Liver (tissue), 9 donors: Measurements from ENCODE around the gene CCDC9B. TPM values are rescaled to one million over a fixed set of nuclear protein-coding genes. Genes with fewer than 3 reads are reported as not detected.

ENCODE experiments used
- DNase-seq: peaks from one replicate; pipeline ENCODE4 v3.0.0-alpha.2; 2017; ENCODE audit warnings: low spot score
- H3K27ac ChIP-seq, 2 donors: one replicate each; pipeline ENCODE4 v1.7.0; 2013; ENCODE audit warnings: inconsistent platforms in 2 of 2, low read length in 2 of 2, control low read depth in 1 of 2, low read depth in 1 of 2, mild to moderate bottlenecking in 1 of 2
- H3K27me3 ChIP-seq, 4 donors: one replicate each; pipeline versions ENCODE4 v1.6.1 to v1.7.0; 2013; ENCODE audit warnings: low read length in 3 of 4, inconsistent platforms in 1 of 4, mild to moderate bottlenecking in 1 of 4, moderate library complexity in 1 of 4; ENCODE audit not compliant: control insufficient read depth in 4 of 4, insufficient read depth in 4 of 4
- H3K36me3 ChIP-seq, 4 donors: one replicate each; pipeline versions ENCODE4 v1.6.1 to v1.7.0; 2013; ENCODE audit warnings: low read length in 3 of 4, mild to moderate bottlenecking in 3 of 4, low read depth in 1 of 4, moderate library complexity in 1 of 4; ENCODE audit not compliant: control insufficient read depth in 4 of 4, insufficient read depth in 3 of 4
- H3K4me1 ChIP-seq, 4 donors: one replicate each; pipeline versions ENCODE4 v1.6.1 to v1.7.0; 2013; ENCODE audit warnings: low read length in 3 of 4, mild to moderate bottlenecking in 3 of 4, moderate library complexity in 1 of 4; ENCODE audit not compliant: control insufficient read depth in 4 of 4, insufficient read depth in 4 of 4
- H3K4me3 ChIP-seq, 3 donors: one replicate each; pipeline versions ENCODE4 v1.6.1 to v1.7.0; 2013; ENCODE audit warnings: low read length in 3 of 3, control low read depth in 1 of 3, low read depth in 1 of 3, mild to moderate bottlenecking in 1 of 3
- H3K9ac ChIP-seq, 2 donors: one replicate each; pipeline ENCODE4 v1.7.0; 2013; ENCODE audit warnings: low read length in 2 of 2, mild to moderate bottlenecking in 2 of 2, moderate library complexity in 2 of 2, control low read depth in 1 of 2, low read depth in 1 of 2
- H3K9me3 ChIP-seq, 4 donors: one replicate each; pipeline versions ENCODE4 v1.6.1 to v1.7.0; 2013; ENCODE audit warnings: low read length in 3 of 4; ENCODE audit not compliant: control insufficient read depth in 4 of 4
- ATF3 ChIP-seq: IDR thresholded peaks from 2 replicates; pipeline ENCODE4 v1.6.1; 2016; ENCODE audit warnings: antibody characterized with exemption
- CTCF ChIP-seq: fragments of 150-350 bp; IDR thresholded peaks from 2 replicates; pipeline ENCODE4 v1.5.1; 2017; ENCODE audit warnings: improper control_type of control experiment, low read depth, low read length; ENCODE audit not compliant: missing input control
- EGR1 ChIP-seq, 2 donors: IDR thresholded peaks; 2 replicates each; pipeline ENCODE4 v1.6.1; 2016 to 2018; ENCODE audit warnings: antibody characterized with exemption in 2 of 2, low read depth in 2 of 2
- FOXA1 ChIP-seq: IDR thresholded peaks from 2 replicates; pipeline ENCODE4 v1.6.1; 2016; ENCODE audit warnings: antibody characterized with exemption
- FOXA2 ChIP-seq: IDR thresholded peaks from 2 replicates; pipeline ENCODE4 v1.6.1; 2016; ENCODE audit warnings: antibody characterized with exemption
- GABPA ChIP-seq, 2 donors: IDR thresholded peaks in 1 of 2; conservative IDR thresholded peaks in 1 of 2; 2 replicates each; pipeline ENCODE4 v1.6.1; 2016; ENCODE audit warnings: antibody characterized with exemption in 2 of 2, mild to moderate bottlenecking in 1 of 2, moderate library complexity in 1 of 2
- HNF4A ChIP-seq, 2 donors: conservative IDR thresholded peaks; 2 replicates each; pipeline ENCODE4 v1.6.1; 2016; ENCODE audit warnings: antibody characterized with exemption in 2 of 2, mild to moderate bottlenecking in 2 of 2
- HNF4G ChIP-seq: IDR thresholded peaks from 2 replicates; pipeline ENCODE4 v1.6.1; 2016; ENCODE audit warnings: antibody characterized with exemption
- JUND ChIP-seq, 2 donors: IDR thresholded peaks; 2 replicates each; pipeline ENCODE4 v1.6.1; 2016; ENCODE audit warnings: antibody characterized with exemption in 2 of 2
- MAX ChIP-seq: IDR thresholded peaks from 2 replicates; pipeline ENCODE4 v1.6.1; 2016; ENCODE audit warnings: antibody characterized with exemption
- NR2F2 ChIP-seq: IDR thresholded peaks from 2 replicates; pipeline ENCODE4 v1.6.1; 2016; ENCODE audit warnings: antibody characterized with exemption
- RAD21 ChIP-seq, 2 donors: IDR thresholded peaks; 2 replicates each; pipeline ENCODE4 v1.6.1; 2016; ENCODE audit warnings: antibody characterized with exemption in 2 of 2, mild to moderate bottlenecking in 2 of 2
- REST ChIP-seq: IDR thresholded peaks from 2 replicates; pipeline ENCODE4 v1.6.1; 2016; ENCODE audit warnings: antibody characterized with exemption, mild to moderate bottlenecking
- RXRA ChIP-seq, 2 donors: IDR thresholded peaks; 2 replicates each; pipeline ENCODE4 v1.6.1; 2017 to 2018; ENCODE audit warnings: antibody characterized with exemption in 2 of 2, mild to moderate bottlenecking in 1 of 2
- SP1 ChIP-seq: IDR thresholded peaks from 2 replicates; pipeline ENCODE4 v1.6.1; 2018; ENCODE audit warnings: antibody characterized with exemption, mild to moderate bottlenecking
- TAF1 ChIP-seq: conservative IDR thresholded peaks from 2 replicates; pipeline ENCODE4 v1.6.1; 2016; ENCODE audit warnings: antibody characterized with exemption, mild to moderate bottlenecking
- YY1 ChIP-seq: IDR thresholded peaks from 2 replicates; pipeline ENCODE4 v1.6.1; 2016; ENCODE audit warnings: antibody characterized with exemption, mild to moderate bottlenecking
- ZBTB33 ChIP-seq: IDR thresholded peaks from 2 replicates; pipeline ENCODE4 v1.6.1; 2016; ENCODE audit warnings: antibody characterized with exemption
- WGBS: extraction: QIAGEN DNeasy Blood & Tissue Kit; methylation state at CpG from one replicate; pipeline ENCODE4 v1.1.7; 2013; 5-methylcytosine and 5-hydroxymethylcytosine counted together
- polyA plus RNA-seq, 2 donors: library from polyadenylated mRNA; stranded (reverse) in 1 of 2; unstranded in 1 of 2; fragments of 200-250 nt in 1 of 2; fragments of >200 nt in 1 of 2; fragmentation: Nextera tagmentation in 1 of 2; extraction: Ambion mirVana in 1 of 2; gene quantifications; one replicate each; pipeline versions ENCODE4 v1.2.1 to v1.2.3, GENCODE V29; 2013 to 2015
- total RNA-seq, 2 donors: library from RNA; depleted of rRNA; stranded (reverse); fragments of >200 nt; gene quantifications; one replicate each; pipeline ENCODE4 v1.2.3, GENCODE V29; 2014
- donor health status: healthy.
- donor health status: healthy.
- donor health status: healthy.
- donor health status: healthy.
- donor health status: healthy.

CCDC9B gene
- total and polyA plus RNA-seq, 4 donors, result 0.43 to 4.4 (median 0.73) TPM

GRCh38 chr15:40337597-40337996, 3.1 kb downstream of the CCDC9B start:
- Histone ChIP-seq H3K9me3 (no peaks in the 10 kb centered on the region), H3K27ac (no peak overlapping the region), H3K4me1 (peaks cover 7 to 41% (median 22%) of the 10 kb centered on the region in 4 donors), H3K36me3 (no peaks in the 10 kb centered on the region), H3K4me3 (no peak overlapping the region), H3K9ac (no peak overlapping the region), H3K27me3 (no peaks in the 10 kb centered on the region)
- no peak for DNase-seq
- 77% methylated on average over 19 of the region's 19 CpGs for WGBS
- no peak for TF ChIP-seq GABPA (IDR thresholded peaks at IDR 0.05 in 1 of 2, conservative IDR thresholded peaks at IDR 0.05 in 1 of 2)
- no peak for TF ChIP-seq HNF4G
- TF ChIP-seq FOXA1, result no peak
- no peak for TF ChIP-seq ATF3
- TF ChIP-seq EGR1 (IDR thresholded peaks at IDR 0.05; ENCODE audit: low read depth in 2 of 2), result no peak
- TF ChIP-seq RXRA (IDR thresholded peaks at IDR 0.05), result no peak
- TF ChIP-seq MAX, result no peak
- no peak for TF ChIP-seq SP1
- no peak for TF ChIP-seq YY1
- no peak for TF ChIP-seq FOXA2
- TF ChIP-seq TAF1, result no peak
- no peak for TF ChIP-seq JUND (IDR thresholded peaks at IDR 0.05)
- no peak for TF ChIP-seq NR2F2
- no peak for TF ChIP-seq RAD21 (IDR thresholded peaks at IDR 0.05)
- no peak for TF ChIP-seq CTCF

- Histone ChIP-seq H3K36me3 (no peaks in the 10 kb centered on the region), H3K4me1 (peaks cover 7 to 41% (median 22%) of the 10 kb centered on the region in 4 donors), H3K27ac (no peak overlapping the region), H3K27me3 (no peaks in the 10 kb centered on the region), H3K9me3 (no peaks in the 10 kb centered on the region), H3K9ac (no peak overlapping the region), H3K4me3 (no peak overlapping the region)
- no peak for DNase-seq
- WGBS, result 71% methylated on average over 5 of the region's 5 CpGs
- TF ChIP-seq FOXA2, result no peak
- TF ChIP-seq REST, result no peak
- no peak for TF ChIP-seq TAF1
- no peak for TF ChIP-seq ZBTB33
- TF ChIP-seq ATF3, result no peak
- no peak for TF ChIP-seq HNF4A (conservative IDR thresholded peaks at IDR 0.05)
- no peak for TF ChIP-seq RAD21 (IDR thresholded peaks at IDR 0.05)
These were observed 4.0 kb downstream of the CCDC9B start for GRCh38 chr15:40336744-40337122.
